DMS53 treated with DMSO at 0.1 percent for 48 hours (cell line): Measurements from ENCODE around the gene ARHGEF11.

Experiments used
- DNase-seq: peaks from one replicate; lab custom pipeline; 2025; ENCODE audit not compliant: unreplicated experiment; lab: John Stamatoyannopoulos, UW

ARHGEF11 gene

GRCh38 chr1:156912861-156913808 lies 132.4 kb downstream of the ARHGEF11 start:
- no peak for DNase-seq

- DNase-seq = no peak
These were observed 133.2 kb downstream of the ARHGEF11 start for GRCh38 chr1:156912310-156912709.

- no peak for DNase-seq
These were observed 133.8 kb downstream of the ARHGEF11 start for GRCh38 chr1:156911577-156912298.

GRCh38 chr1:156910309-156910782 lies 135.2 kb downstream of the ARHGEF11 start:
- peak; percentile 14 for DNase-seq

GRCh38 chr1:156909671-156910070 lies 135.9 kb downstream of the ARHGEF11 start:
- DNase-seq = no peak

GRCh38 chr1:156908955-156909354 lies 136.6 kb downstream of the ARHGEF11 start:
- no peak for DNase-seq

GRCh38 chr1:156908541-156908940 lies 137.0 kb downstream of the ARHGEF11 start:
- DNase-seq = no peak

GRCh38 chr1:156906206-156906906 lies 139.2 kb downstream of the ARHGEF11 start:
- DNase-seq = no peak

- DNase-seq = no peak
These were observed 139.9 kb downstream of the ARHGEF11 start for GRCh38 chr1:156905651-156906050.

GRCh38 chr1:156905176-156905575 lies 140.4 kb downstream of the ARHGEF11 start:
- DNase-seq = no peak

GRCh38 chr1:156904187-156904959 lies 141.2 kb downstream of the ARHGEF11 start:
- DNase-seq = no peak

GRCh38 chr1:156903328-156904091 lies 142.0 kb downstream of the ARHGEF11 start:
- no peak for DNase-seq

GRCh38 chr1:156901966-156902915 lies 143.3 kb downstream of the ARHGEF11 start:
- DNase-seq = no peak

- no peak for DNase-seq
These were observed 144.0 kb downstream of the ARHGEF11 start for GRCh38 chr1:156901590-156901900.

GRCh38 chr1:156900896-156901589 lies 144.5 kb downstream of the ARHGEF11 start:
- DNase-seq = no peak

GRCh38 chr1:156899956-156900718 lies 145.4 kb downstream of the ARHGEF11 start:
- no peak for DNase-seq

GRCh38 chr1:156898971-156899664 lies 146.4 kb downstream of the ARHGEF11 start:
- no peak for DNase-seq
